ENCODE measurements around the gene PARP3. TPM values are rescaled to one million over a fixed set of nuclear protein-coding genes. Genes with fewer than 3 reads are reported as not detected.

The PARP3 gene
- total RNA-seq, 1 donor from 2014 or later: 12.7 TPM

DNA sequence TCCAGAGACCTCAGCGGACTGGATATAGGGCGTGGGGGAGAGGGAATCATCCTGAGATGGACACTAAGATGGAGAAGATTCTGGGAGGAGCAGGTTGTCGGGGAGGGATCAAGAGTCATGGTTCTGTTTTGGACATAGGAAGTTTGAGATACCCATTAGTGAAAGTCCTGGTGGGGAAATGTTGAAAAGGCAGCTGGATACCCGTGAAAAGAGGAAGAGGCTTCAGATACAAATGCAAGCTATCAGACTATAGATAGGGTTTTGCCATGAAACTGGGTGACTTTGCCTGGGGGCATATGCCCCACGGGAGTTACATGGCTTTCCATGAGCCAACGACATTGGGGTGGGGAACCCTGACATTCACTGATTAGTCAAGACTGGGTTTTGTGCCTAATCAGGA lies 11.9 kb downstream of the PARP3 start:
- Mint-ChIP-seq H3K4me3 (no peak overlapping the region), H3K27ac (no peak overlapping the region), H3K27me3 (peaks cover 19% of the 10 kb centered on the region), H3K36me3 (ENCODE audit: low read depth) (no peaks in the 10 kb centered on the region), H3K9me3 (no peaks in the 10 kb centered on the region), H3K4me1 (peaks cover 2% of the 10 kb centered on the region)
- POLR2A ChIA-PET: interaction anchor here (0.7 to 0.9 kb wide), 2 partner anchors 29 to 1615 kb away, joined by 3 to 5 read pairs; no protein-coding TSS in a partner anchor
- CTCF ChIA-PET: interaction anchor here (0.9 kb wide), 1 partner anchor 20 kb away, joined by 4 read pairs; the partner anchor contains the start of gene ABHD14B
- DNase-seq (no peak), ATAC-seq (ENCODE audit: low read depth) (no peak)
- TF ChIP-seq CTCF (IDR thresholded peaks at IDR 0.05): no peak
- intact Hi-C loops (cut with micrococcal nuclease): no loop called here

DNA sequence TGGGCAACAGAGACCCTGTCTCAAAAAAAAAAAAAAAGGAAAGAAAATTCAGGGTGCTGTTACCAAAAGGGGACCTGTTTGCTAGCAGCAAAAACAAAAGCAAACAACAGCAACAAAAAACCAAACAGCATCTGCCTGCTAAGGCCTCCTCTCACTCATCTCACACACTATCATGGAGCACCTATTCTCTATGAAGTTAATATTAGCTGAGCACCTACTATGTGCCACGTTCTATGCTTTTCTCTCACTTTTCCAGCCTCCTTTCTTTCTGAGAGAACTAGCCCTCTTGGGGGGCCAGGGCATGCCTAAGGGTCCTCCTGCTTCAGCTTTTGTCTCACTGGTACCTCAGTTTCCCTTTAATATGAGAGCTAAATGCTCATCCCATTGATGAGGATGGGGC lies 12.6 kb downstream of the PARP3 start:
- peaks cover 2% of the 10 kb centered on the region for H3K4me1 Mint-ChIP-seq
- no peaks in the 10 kb centered on the region for H3K36me3 Mint-ChIP-seq (ENCODE audit: low read depth)
- intact Hi-C loops (cut with micrococcal nuclease): no loop called here
- no peak for DNase-seq
- no peak overlapping the region for H3K27ac Mint-ChIP-seq
- H3K4me3 Mint-ChIP-seq: no peak overlapping the region
- ChIA-PET POLR2A (interaction anchor here (0.7 to 0.9 kb wide), 2 partner anchors 28 to 1616 kb away, joined by 3 to 5 read pairs; no protein-coding TSS in a partner anchor), CTCF (interaction anchor here (0.9 kb wide), 1 partner anchor 19 kb away, joined by 4 read pairs; the partner anchor contains the start of gene ABHD14B)
- H3K27me3 Mint-ChIP-seq: peaks cover 19% of the 10 kb centered on the region
- H3K9me3 Mint-ChIP-seq: no peaks in the 10 kb centered on the region
- ATAC-seq (ENCODE audit: low read depth): no peak
- TF ChIP-seq CTCF (IDR thresholded peaks at IDR 0.05): no peak

- intact Hi-C loops (cut with micrococcal nuclease): no loop called here
- DNase-seq (no peak), ATAC-seq (ENCODE audit: low read depth) (no peak)
- Mint-ChIP-seq H3K4me3 (peak within 1 kb of the TSS; percentile 24), H3K27ac (no peak within 1 kb of the TSS), H3K27me3 (peaks cover 19% of the 10 kb centered on the region), H3K4me1 (peaks cover 2% of the 10 kb centered on the region), H3K36me3 (ENCODE audit: low read depth) (no peaks in the 10 kb centered on the region), H3K9me3 (no peaks in the 10 kb centered on the region)
- no peak for TF ChIP-seq CTCF (IDR thresholded peaks at IDR 0.05)
- POLR2A ChIA-PET: no interaction called here
- CTCF ChIA-PET: no interaction called here
Observed at GRCh38 chr3:51955175-51955892, 13.2 kb downstream of the PARP3 start, which contains the start of gene GPR62. Gene GPR62, plus strand, starts transcription at chr3:51955381. Its CDS starts 272 bp downstream, at chr3:51955653.

DNA sequence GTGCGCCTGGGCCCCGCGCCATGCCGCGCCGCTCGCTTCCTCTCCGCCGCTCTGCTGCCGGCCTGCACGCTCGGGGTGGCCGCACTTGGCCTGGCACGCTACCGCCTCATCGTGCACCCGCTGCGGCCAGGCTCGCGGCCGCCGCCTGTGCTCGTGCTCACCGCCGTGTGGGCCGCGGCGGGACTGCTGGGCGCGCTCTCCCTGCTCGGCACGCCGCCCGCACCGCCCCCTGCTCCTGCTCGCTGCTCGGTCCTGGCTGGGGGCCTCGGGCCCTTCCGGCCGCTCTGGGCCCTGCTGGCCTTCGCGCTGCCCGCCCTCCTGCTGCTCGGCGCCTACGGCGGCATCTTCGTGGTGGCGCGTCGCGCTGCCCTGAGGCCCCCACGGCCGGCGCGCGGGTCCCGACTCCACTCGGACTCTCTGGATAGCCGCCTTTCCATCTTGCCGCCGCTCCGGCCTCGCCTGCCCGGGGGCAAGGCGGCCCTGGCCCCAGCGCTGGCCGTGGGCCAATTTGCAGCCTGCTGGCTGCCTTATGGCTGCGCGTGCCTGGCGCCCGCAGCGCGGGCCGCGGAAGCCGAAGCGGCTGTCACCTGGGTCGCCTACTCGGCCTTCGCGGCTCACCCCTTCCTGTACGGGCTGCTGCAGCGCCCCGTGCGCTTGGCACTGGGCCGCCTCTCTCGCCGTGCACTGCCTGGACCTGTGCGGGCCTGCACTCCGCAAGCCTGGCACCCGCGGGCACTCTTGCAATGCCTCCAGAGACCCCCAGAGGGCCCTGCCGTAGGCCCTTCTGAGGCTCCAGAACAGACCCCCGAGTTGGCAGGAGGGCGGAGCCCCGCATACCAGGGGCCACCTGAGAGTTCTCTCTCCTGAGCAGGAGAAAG lies 14.0 kb downstream of the PARP3 start:
- intact Hi-C loops (cut with micrococcal nuclease): loop anchor here (1.0 kb wide), 2 partner anchors 11 to 14 kb away; partner anchors contain the start of genes PARP3 and PCBP4
- H3K27ac Mint-ChIP-seq: no peak overlapping the region
- DNase-seq (peak; percentile 47), ATAC-seq (ENCODE audit: low read depth) (peak; percentile 83)
- CTCF ChIA-PET: interaction anchor here (1.3 kb wide), 1 partner anchor 11 kb away, joined by 3 read pairs; no protein-coding TSS in a partner anchor
- H3K9me3 Mint-ChIP-seq: no peaks in the 10 kb centered on the region
- TF ChIP-seq CTCF (IDR thresholded peaks at IDR 0.05): no peak
- POLR2A ChIA-PET: no interaction called here
- no peaks in the 10 kb centered on the region for H3K36me3 Mint-ChIP-seq (ENCODE audit: low read depth)
- H3K4me3 Mint-ChIP-seq: peak overlapping the region; percentile 24
- peaks cover 2% of the 10 kb centered on the region for H3K4me1 Mint-ChIP-seq
- peaks cover 19% of the 10 kb centered on the region for H3K27me3 Mint-ChIP-seq

Data from activated B cell treated with CpG ODN at 0.5 μM for 24 hours (primary cell).